ENCODE measurements around the gene STOML3.

STOML3 gene

DNA sequence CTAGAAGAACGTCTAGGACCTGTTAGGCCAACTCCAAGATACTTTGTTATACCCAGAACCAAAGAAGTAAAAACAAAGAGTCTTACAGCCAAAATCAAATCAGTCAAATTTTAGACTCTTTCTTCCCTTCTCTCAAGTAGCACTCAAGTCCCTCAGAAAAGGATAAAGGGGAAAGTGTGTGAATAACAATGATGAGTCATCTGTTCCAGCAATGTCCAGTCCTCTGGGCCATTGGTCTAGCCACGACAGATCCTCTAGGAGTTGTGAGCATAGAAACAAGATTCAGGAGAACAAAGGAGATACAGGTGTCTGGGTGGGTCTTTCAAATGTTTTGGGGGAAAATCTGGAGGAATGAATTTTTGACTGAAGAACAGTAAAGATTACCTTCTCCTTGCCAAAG lies 36.3 kb downstream of the STOML3 start:
- Histone ChIP-seq H3K27ac (ENCODE audit: low read length) (no peak overlapping the region), H3K9ac (ENCODE audit: low read length) (no peak overlapping the region)

DNA sequence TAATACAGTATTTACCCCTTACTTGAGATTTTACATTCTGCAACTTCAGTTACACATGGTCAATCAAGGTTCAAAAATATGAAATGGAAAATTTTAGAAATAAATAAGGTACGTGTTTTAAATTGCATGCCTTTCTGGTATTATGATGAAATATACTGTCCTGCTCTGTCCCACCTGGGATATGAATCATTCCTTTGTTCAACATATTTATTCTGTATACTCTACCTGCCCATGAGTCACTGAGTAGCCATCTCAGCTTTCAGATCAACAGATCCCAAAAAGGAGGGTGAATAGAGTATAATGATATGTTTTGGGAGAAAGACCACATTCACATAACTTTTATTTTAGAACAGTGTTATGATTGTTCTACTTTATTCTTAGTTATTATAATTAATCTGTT lies 37.8 kb downstream of the STOML3 start:
- Histone ChIP-seq H4K20me1 (ENCODE audit: insufficient read depth, low read length) (no peaks in the 10 kb centered on the region), H3K4me2 (ENCODE audit: low read length) (no peak overlapping the region)
- no peak for TF ChIP-seq EZH2phosphoT487 (IDR thresholded peaks at IDR 0.05; ENCODE audit: low read depth)
- TF ChIP-seq, protein P1, sequence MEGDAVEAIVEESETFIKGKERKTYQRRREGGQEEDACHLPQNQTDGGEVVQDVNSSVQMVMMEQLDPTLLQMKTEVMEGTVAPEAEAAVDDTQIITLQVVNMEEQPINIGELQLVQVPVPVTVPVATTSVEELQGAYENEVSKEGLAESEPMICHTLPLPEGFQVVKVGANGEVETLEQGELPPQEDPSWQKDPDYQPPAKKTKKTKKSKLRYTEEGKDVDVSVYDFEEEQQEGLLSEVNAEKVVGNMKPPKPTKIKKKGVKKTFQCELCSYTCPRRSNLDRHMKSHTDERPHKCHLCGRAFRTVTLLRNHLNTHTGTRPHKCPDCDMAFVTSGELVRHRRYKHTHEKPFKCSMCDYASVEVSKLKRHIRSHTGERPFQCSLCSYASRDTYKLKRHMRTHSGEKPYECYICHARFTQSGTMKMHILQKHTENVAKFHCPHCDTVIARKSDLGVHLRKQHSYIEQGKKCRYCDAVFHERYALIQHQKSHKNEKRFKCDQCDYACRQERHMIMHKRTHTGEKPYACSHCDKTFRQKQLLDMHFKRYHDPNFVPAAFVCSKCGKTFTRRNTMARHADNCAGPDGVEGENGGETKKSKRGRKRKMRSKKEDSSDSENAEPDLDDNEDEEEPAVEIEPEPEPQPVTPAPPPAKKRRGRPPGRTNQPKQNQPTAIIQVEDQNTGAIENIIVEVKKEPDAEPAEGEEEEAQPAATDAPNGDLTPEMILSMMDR (IDR thresholded peaks at IDR 0.05; ENCODE audit: low read depth, low read length) = no peak

More for the DNA sequence above, 36.3 kb downstream of the STOML3 start:
- Histone ChIP-seq H3K27me3 (ENCODE audit: low read depth, low read length) (0 out of 2 replicates have a peak, but pooled peaks cover 2% of the 10 kb centered on the region), H3K4me1 (ENCODE audit: low read length) (no peaks in the 10 kb centered on the region), H3K79me2 (ENCODE audit: low read length) (no peaks in the 10 kb centered on the region), H3K36me3 (replicated peaks; ENCODE audit: low read depth, low read length) (no peaks in the 10 kb centered on the region), H4K20me1 (ENCODE audit: insufficient read depth, low read length) (no peaks in the 10 kb centered on the region), H2AFZ (ENCODE audit: low read depth, low read length) (no peak overlapping the region), H3K4me2 (ENCODE audit: low read length) (no peak overlapping the region), H3K4me3 (ENCODE audit: low read length) (no peak overlapping the region), H3K9me3 (ENCODE audit: insufficient read depth, low read length) (no peaks in the 10 kb centered on the region)
- TF ChIP-seq, protein P1 (IDR thresholded peaks at IDR 0.05; ENCODE audit: low read depth, low read length) = no peak
- no peak for TF ChIP-seq EZH2phosphoT487 (IDR thresholded peaks at IDR 0.05; ENCODE audit: low read depth)

DNA sequence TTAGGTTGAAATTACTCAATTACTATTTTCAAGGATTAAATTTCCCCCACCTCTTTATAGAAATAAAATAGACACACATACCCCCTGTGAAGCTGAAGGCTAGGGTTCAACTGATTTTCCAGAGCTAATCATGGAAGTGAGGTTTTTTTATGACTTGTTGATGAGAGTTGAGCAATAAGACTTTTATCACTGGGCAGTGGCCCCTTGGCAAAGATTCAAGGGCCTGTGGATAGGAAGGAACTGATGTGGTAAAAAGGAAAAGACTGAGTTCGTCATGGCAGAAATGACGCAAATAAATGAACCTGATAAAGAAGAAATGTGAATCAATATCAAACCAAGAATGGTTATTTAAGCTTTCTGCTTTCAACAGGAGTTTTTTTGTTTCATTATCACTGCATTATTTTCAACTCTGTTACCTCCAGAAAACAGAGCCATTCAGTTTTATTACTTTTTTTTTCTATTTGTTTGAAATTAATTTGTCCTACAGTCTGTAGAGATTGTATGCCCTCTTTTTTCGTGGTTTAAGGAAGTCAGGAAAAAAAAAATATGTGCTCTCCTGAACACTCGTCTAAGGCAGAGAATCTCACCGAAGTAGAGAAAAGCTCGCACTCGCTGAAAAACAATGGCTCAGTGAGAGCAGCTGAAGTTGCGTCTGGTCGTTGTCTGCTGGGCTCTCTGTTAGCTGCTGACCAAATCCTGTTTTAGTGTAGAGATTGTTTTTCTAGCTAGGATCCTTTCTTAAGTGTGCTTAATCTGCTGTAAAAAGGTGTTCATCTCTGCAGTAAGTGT lies 38.9 kb downstream of the STOML3 start:
- H3K4me2 ChIP-seq (ENCODE audit: low read length) = no peak overlapping the region
- no peak overlapping the region for H3K4me3 ChIP-seq (ENCODE audit: low read length)
- no peak overlapping the region for H3K9ac ChIP-seq (ENCODE audit: low read length)
- no peaks in the 10 kb centered on the region for H3K9me3 ChIP-seq (ENCODE audit: insufficient read depth, low read length)
- no peaks in the 10 kb centered on the region for H3K79me2 ChIP-seq (ENCODE audit: low read length)
- no peaks in the 10 kb centered on the region for H3K4me1 ChIP-seq (ENCODE audit: low read length)
- H3K27ac ChIP-seq (ENCODE audit: low read length) = no peak overlapping the region
- TF ChIP-seq EZH2phosphoT487 (IDR thresholded peaks at IDR 0.05; ENCODE audit: low read depth) = no peak
- TF ChIP-seq, protein P1 (IDR thresholded peaks at IDR 0.05; ENCODE audit: low read depth, low read length) = no peak
- H3K27me3 ChIP-seq (ENCODE audit: low read depth, low read length) = 0 out of 2 replicates have a peak, but pooled peaks cover 2% of the 10 kb centered on the region
- no peak overlapping the region for H2AFZ ChIP-seq (ENCODE audit: low read depth, low read length)
- no peaks in the 10 kb centered on the region for H3K36me3 ChIP-seq (replicated peaks; ENCODE audit: low read depth, low read length)
- no peaks in the 10 kb centered on the region for H4K20me1 ChIP-seq (ENCODE audit: insufficient read depth, low read length)

More for the DNA sequence above, 37.8 kb downstream of the STOML3 start:
- H3K27me3 ChIP-seq (ENCODE audit: low read depth, low read length) = 0 out of 2 replicates have a peak, but pooled peaks cover 2% of the 10 kb centered on the region
- no peak overlapping the region for H2AFZ ChIP-seq (ENCODE audit: low read depth, low read length)
- no peaks in the 10 kb centered on the region for H3K4me1 ChIP-seq (ENCODE audit: low read length)
- no peaks in the 10 kb centered on the region for H3K9me3 ChIP-seq (ENCODE audit: insufficient read depth, low read length)
- no peak overlapping the region for H3K4me3 ChIP-seq (ENCODE audit: low read length)
- no peak overlapping the region for H3K9ac ChIP-seq (ENCODE audit: low read length)
- no peak overlapping the region for H3K27ac ChIP-seq (ENCODE audit: low read length)
- no peaks in the 10 kb centered on the region for H3K36me3 ChIP-seq (replicated peaks; ENCODE audit: low read depth, low read length)
- H3K79me2 ChIP-seq (ENCODE audit: low read length) = no peaks in the 10 kb centered on the region

DNA sequence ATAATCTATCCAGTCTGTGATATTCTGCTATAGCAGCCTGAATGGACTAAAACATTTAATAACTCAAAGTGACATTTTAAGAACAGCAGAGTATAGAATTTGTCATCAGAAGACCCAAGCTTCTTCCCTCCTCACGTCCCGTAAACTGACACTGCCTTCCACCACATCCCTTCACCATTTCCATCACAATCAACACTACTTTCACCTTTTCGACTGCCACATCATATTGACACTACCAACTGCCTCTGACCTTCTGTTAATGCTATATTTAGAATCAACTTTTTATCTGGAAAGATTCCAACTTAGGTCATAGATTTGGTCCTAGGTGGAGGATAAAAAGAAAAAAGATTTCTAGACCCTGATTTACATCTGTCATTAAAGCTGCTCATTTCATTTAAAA lies 39.6 kb downstream of the STOML3 start:
- Histone ChIP-seq H3K27ac (ENCODE audit: low read length) (no peak overlapping the region), H3K36me3 (replicated peaks; ENCODE audit: low read depth, low read length) (no peaks in the 10 kb centered on the region), H3K9me3 (ENCODE audit: insufficient read depth, low read length) (no peaks in the 10 kb centered on the region), H3K27me3 (ENCODE audit: low read depth, low read length) (0 out of 2 replicates have a peak, but pooled peaks cover 2% of the 10 kb centered on the region), H3K79me2 (ENCODE audit: low read length) (no peaks in the 10 kb centered on the region), H3K4me1 (ENCODE audit: low read length) (no peaks in the 10 kb centered on the region), H4K20me1 (ENCODE audit: insufficient read depth, low read length) (no peaks in the 10 kb centered on the region), H3K4me2 (ENCODE audit: low read length) (no peak overlapping the region), H3K9ac (ENCODE audit: low read length) (no peak overlapping the region), H2AFZ (ENCODE audit: low read depth, low read length) (no peak overlapping the region), H3K4me3 (ENCODE audit: low read length) (no peak overlapping the region)
- TF ChIP-seq, protein P1 (IDR thresholded peaks at IDR 0.05; ENCODE audit: low read depth, low read length) = no peak
- TF ChIP-seq EZH2phosphoT487 (IDR thresholded peaks at IDR 0.05; ENCODE audit: low read depth) = no peak
